Peyer's patch (tissue), 4 donors: ENCODE results near the gene SLC38A11.
"Not testable (repeated sequence)": the region's sequence is repeated elsewhere in the genome, so short reads cannot be mapped to it uniquely, and the experiment has no call there.

Source experiments
- CTCF ChIP-seq, 6 experiments: fragments of 450-650 bp in 4 of 6; fragments of 200-600 bp in 2 of 6; sonication (generic) in 1 of 6; IDR thresholded peaks; one replicate each; pipeline ENCODE4 v1.5.1; 2017 to 2019; ENCODE audit warnings: antibody characterized with exemption in 6 of 6, mild to moderate bottlenecking in 3 of 6, moderate library complexity in 1 of 6
- POLR2A ChIP-seq, 2 donors: fragments of 450-650 bp; IDR thresholded peaks; one replicate each; pipeline ENCODE4 v1.5.1; 2017; ENCODE audit warnings: antibody characterized with exemption in 2 of 2, mild to moderate bottlenecking in 2 of 2, moderate library complexity in 2 of 2

GRCh38 chr2:164980688-164981087, 25.4 kb upstream of the SLC38A11 start:
- not testable (repeated sequence) for TF ChIP-seq CTCF, POLR2A (IDR thresholded peaks at IDR 0.05)
